ENCODE data around the gene MMP17. TPM values are rescaled to one million over a fixed set of nuclear protein-coding genes. Genes with fewer than 3 reads are reported as not detected.

MMP17 gene
- total and polyA plus RNA-seq, 8 donors = 0.46 to 3.1 (median 2.1) TPM; not detected in 2

DNA sequence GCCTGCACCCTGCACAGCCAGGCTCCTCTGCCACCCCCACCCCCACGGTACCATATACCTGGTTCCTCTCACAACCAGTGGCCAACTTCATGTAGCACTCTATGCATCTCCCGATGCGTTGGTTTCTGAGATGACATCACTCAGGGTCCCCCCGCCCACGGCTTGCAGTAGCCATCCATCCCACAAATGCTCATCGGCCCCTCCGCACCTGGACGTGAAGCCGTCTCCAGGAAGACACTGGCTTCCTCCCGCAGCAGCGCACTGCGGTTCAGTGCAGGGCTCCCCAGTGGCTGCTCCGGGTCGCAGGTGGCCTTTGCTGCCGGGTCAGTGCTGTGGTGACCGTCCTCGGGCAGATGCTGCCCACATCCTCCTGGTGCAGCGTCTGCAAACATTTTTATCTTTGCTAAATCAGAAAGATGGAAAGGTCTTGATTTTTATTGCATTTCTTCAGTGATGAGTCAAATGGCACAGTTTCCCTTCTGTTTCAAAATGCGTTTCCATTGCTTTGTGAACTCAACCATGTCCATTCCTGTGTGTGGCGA lies 27.5 kb upstream of the MMP17 start:
- peaks cover 4 to 11% (median 6%) of the 10 kb centered on the region in 4 donors for H3K4me1 ChIP-seq
- peaks cover 38 to 69% (median 65%) of the 10 kb centered on the region in 4 donors for H3K36me3 ChIP-seq

DNA sequence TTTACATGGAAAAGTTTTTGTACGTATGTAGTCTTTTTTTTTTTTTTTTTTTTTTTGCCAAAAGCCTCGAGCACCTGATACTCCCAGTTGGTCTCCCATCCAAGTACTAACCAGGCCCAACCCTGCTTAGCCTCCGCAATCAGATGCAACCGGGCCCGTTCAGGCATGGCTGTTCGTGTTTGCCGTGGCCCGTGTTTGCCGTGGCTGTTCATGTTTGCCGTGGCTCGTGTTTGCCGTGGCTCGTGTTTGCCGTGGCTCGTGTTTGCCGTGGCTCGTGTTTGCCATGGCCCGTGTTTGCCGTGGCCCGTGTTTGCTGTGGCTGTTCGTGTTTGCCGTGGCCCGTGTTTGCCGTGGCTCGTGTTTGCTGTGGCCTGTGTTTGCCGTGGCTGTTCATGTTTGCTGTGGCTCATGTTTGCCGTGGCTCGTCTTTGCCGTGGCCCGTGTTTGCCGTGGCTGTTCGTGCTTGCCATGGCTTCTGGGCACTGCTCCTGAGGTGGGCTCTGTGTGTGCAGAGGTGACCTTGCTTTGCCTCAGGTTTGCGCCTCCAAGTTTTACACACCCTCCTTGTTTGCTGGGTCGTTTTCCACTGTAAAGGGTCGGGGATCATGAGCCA lies 26.8 kb upstream of the MMP17 start:
- DNase-seq = no peak
- Histone ChIP-seq H3K27me3 (no peaks in the 10 kb centered on the region), H3K36me3 (peaks cover 38 to 64% (median 62%) of the 10 kb centered on the region in 4 donors), H3K4me1 (peaks cover 4 to 10% (median 6%) of the 10 kb centered on the region in 4 donors), H3K4me3 (no peak overlapping the region), H3K27ac (no peak overlapping the region), H3K9me3 (no peaks in the 10 kb centered on the region)
- TF ChIP-seq EP300 (IDR thresholded peaks at IDR 0.05) = no peak
- TF ChIP-seq POLR2AphosphoS5 (IDR thresholded peaks at IDR 0.05) = no peak
- TF ChIP-seq POLR2A (IDR thresholded peaks at IDR 0.05) = no peak
- TF ChIP-seq, protein P1, sequence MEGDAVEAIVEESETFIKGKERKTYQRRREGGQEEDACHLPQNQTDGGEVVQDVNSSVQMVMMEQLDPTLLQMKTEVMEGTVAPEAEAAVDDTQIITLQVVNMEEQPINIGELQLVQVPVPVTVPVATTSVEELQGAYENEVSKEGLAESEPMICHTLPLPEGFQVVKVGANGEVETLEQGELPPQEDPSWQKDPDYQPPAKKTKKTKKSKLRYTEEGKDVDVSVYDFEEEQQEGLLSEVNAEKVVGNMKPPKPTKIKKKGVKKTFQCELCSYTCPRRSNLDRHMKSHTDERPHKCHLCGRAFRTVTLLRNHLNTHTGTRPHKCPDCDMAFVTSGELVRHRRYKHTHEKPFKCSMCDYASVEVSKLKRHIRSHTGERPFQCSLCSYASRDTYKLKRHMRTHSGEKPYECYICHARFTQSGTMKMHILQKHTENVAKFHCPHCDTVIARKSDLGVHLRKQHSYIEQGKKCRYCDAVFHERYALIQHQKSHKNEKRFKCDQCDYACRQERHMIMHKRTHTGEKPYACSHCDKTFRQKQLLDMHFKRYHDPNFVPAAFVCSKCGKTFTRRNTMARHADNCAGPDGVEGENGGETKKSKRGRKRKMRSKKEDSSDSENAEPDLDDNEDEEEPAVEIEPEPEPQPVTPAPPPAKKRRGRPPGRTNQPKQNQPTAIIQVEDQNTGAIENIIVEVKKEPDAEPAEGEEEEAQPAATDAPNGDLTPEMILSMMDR (IDR thresholded peaks at IDR 0.05) = no peak
- intact Hi-C loops (cut with DNase I; ENCODE audit: low total_unique reads) = no loop called here
- 76 to 83% (median 79%) methylated on average over 23 to 35 of the region's 35 CpGs for WGBS, 5 donors

More for the DNA sequence above, 27.5 kb upstream of the MMP17 start:
- H3K27me3 ChIP-seq = no peaks in the 10 kb centered on the region
- TF ChIP-seq EP300 (IDR thresholded peaks at IDR 0.05) = no peak
- TF ChIP-seq, protein P1 (IDR thresholded peaks at IDR 0.05) = no peak
- no peak for TF ChIP-seq POLR2AphosphoS5 (IDR thresholded peaks at IDR 0.05)
- no peak for TF ChIP-seq POLR2A (IDR thresholded peaks at IDR 0.05)
- H3K9me3 ChIP-seq = no peaks in the 10 kb centered on the region
- WGBS, 5 donors = 89 to 94% (median 91%) methylated on average over 20 of the region's 20 CpGs
- H3K4me3 ChIP-seq = no peak overlapping the region
- H3K27ac ChIP-seq = no peak overlapping the region
- no peak for DNase-seq
- intact Hi-C loops (cut with DNase I; ENCODE audit: low total_unique reads) = no loop called here

GRCh38 chr12:131803961-131804521 lies 24.2 kb upstream of the MMP17 start:
- intact Hi-C loops (cut with DNase I; ENCODE audit: low total_unique reads) = no loop called here
- peaks cover 22 to 37% (median 36%) of the 10 kb centered on the region in 4 donors for H3K36me3 ChIP-seq
- H3K4me3 ChIP-seq = no peak overlapping the region
- peaks cover 4 to 10% (median 6%) of the 10 kb centered on the region in 4 donors for H3K4me1 ChIP-seq
- no peaks in the 10 kb centered on the region for H3K27me3 ChIP-seq
- no peak for DNase-seq
- 16 to 29% (median 26%) methylated on average over 11 of the region's 11 CpGs for whole genome bisulfite sequencing, 5 donors
- H3K9me3 ChIP-seq = no peaks in the 10 kb centered on the region
- H3K27ac ChIP-seq = no peak overlapping the region
- no peak for TF ChIP-seq EP300 (IDR thresholded peaks at IDR 0.05)
- TF ChIP-seq POLR2AphosphoS5 (IDR thresholded peaks at IDR 0.05) = no peak
- no peak for TF ChIP-seq POLR2A (IDR thresholded peaks at IDR 0.05)
- TF ChIP-seq, protein P1 (IDR thresholded peaks at IDR 0.05) = no peak

GRCh38 chr12:131805421-131805820 lies 22.8 kb upstream of the MMP17 start:
- WGBS, 5 donors = 57 to 80% (median 73%) methylated on average over 5 of the region's 5 CpGs
- Histone ChIP-seq H3K4me1 (peaks cover 4 to 10% (median 6%) of the 10 kb centered on the region in 4 donors), H3K9me3 (no peaks in the 10 kb centered on the region), H3K36me3 (peaks cover 9 to 24% (median 22%) of the 10 kb centered on the region in 4 donors), H3K27ac (no peak overlapping the region), H3K4me3 (no peak overlapping the region), H3K27me3 (no peaks in the 10 kb centered on the region)
- intact Hi-C loops (cut with DNase I; ENCODE audit: low total_unique reads) = no loop called here
- no peak for DNase-seq
- TF ChIP-seq EP300 (IDR thresholded peaks at IDR 0.05) = no peak
- TF ChIP-seq, protein P1 (IDR thresholded peaks at IDR 0.05) = no peak
- TF ChIP-seq POLR2AphosphoS5 (IDR thresholded peaks at IDR 0.05) = no peak
- TF ChIP-seq POLR2A (IDR thresholded peaks at IDR 0.05) = no peak
